ENCODE data around the gene MTRF1L. TPM values are rescaled to one million over a fixed set of nuclear protein-coding genes. Genes with fewer than 3 reads are reported as not detected.
A peak's percentile ranks its signal among the peaks of the same experiment; 100 is the strongest.

MTRF1L gene
- total and polyA plus RNA-seq, 2 donors: 10.0 to 11.5 TPM

- Histone ChIP-seq H3K9me3 (ENCODE audit: control insufficient read depth in 2 of 2, insufficient read depth in 1 of 2, low read length in 1 of 2) (no peaks in the 10 kb centered on the region), H3K27me3 (ENCODE audit: control insufficient read depth in 2 of 2, insufficient read depth in 1 of 2, low read length in 1 of 2) (no peaks in the 10 kb centered on the region), H3K4me3 (ENCODE audit: low read length in 2 of 2) (no peak overlapping the region), H3K27ac (ENCODE audit: low read depth in 1 of 2, low read length in 1 of 2) (no peak overlapping the region), H3K36me3 (ENCODE audit: control insufficient read depth in 2 of 2, insufficient read depth in 2 of 2, low read length in 1 of 2) (no peaks in the 10 kb centered on the region), H3K4me1 (ENCODE audit: control insufficient read depth in 2 of 2, insufficient read depth in 2 of 2, low read length in 2 of 2) (no peaks in the 10 kb centered on the region)
- 96% methylated on average over 9 of the region's 9 CpGs for WGBS
- no peak for DNase-seq (ENCODE audit: low read depth in 6 of 9, low spot score in 9 of 9)
Observed at GRCh38 chr6:153034139-153034538, 31.6 kb upstream of the MTRF1L start.

- Histone ChIP-seq H3K36me3 (ENCODE audit: control insufficient read depth in 2 of 2, insufficient read depth in 2 of 2, low read length in 1 of 2) (no peaks in the 10 kb centered on the region), H3K4me3 (ENCODE audit: low read length in 2 of 2) (no peak overlapping the region), H3K27me3 (ENCODE audit: control insufficient read depth in 2 of 2, insufficient read depth in 1 of 2, low read length in 1 of 2) (no peaks in the 10 kb centered on the region), H3K9me3 (ENCODE audit: control insufficient read depth in 2 of 2, insufficient read depth in 1 of 2, low read length in 1 of 2) (no peaks in the 10 kb centered on the region), H3K4me1 (ENCODE audit: control insufficient read depth in 2 of 2, insufficient read depth in 2 of 2, low read length in 2 of 2) (no peaks in the 10 kb centered on the region), H3K27ac (ENCODE audit: low read depth in 1 of 2, low read length in 1 of 2) (no peak overlapping the region)
- DNase-seq (ENCODE audit: low read depth in 6 of 9, low spot score in 9 of 9): peak in 1 of 9 donors; percentile 28
- WGBS: 80% methylated on average over 9 of the region's 9 CpGs
Observed at GRCh38 chr6:153032255-153032882, 29.9 kb upstream of the MTRF1L start.

- 55% methylated on average over 1 of the region's 1 CpG for WGBS
- H3K4me3 ChIP-seq (ENCODE audit: low read length in 2 of 2): no peak overlapping the region
- no peaks in the 10 kb centered on the region for H3K27me3 ChIP-seq (ENCODE audit: control insufficient read depth in 2 of 2, insufficient read depth in 1 of 2, low read length in 1 of 2)
- H3K36me3 ChIP-seq (ENCODE audit: control insufficient read depth in 2 of 2, insufficient read depth in 2 of 2, low read length in 1 of 2): no peaks in the 10 kb centered on the region
- no peaks in the 10 kb centered on the region for H3K4me1 ChIP-seq (ENCODE audit: control insufficient read depth in 2 of 2, insufficient read depth in 2 of 2, low read length in 2 of 2)
- no peak for DNase-seq (ENCODE audit: low read depth in 6 of 9, low spot score in 9 of 9)
- H3K27ac ChIP-seq (ENCODE audit: low read depth in 1 of 2, low read length in 1 of 2): no peak overlapping the region
- H3K9me3 ChIP-seq (ENCODE audit: control insufficient read depth in 2 of 2, insufficient read depth in 1 of 2, low read length in 1 of 2): no peaks in the 10 kb centered on the region
Observed at GRCh38 chr6:153031335-153031955, 28.9 kb upstream of the MTRF1L start.

GRCh38 chr6:153028963-153029362, 26.5 kb upstream of the MTRF1L start:
- WGBS: 81% methylated on average over 4 of the region's 4 CpGs
- Histone ChIP-seq H3K27me3 (ENCODE audit: control insufficient read depth in 2 of 2, insufficient read depth in 1 of 2, low read length in 1 of 2) (no peaks in the 10 kb centered on the region), H3K27ac (ENCODE audit: low read depth in 1 of 2, low read length in 1 of 2) (no peak overlapping the region), H3K4me3 (ENCODE audit: low read length in 2 of 2) (no peak overlapping the region), H3K4me1 (ENCODE audit: control insufficient read depth in 2 of 2, insufficient read depth in 2 of 2, low read length in 2 of 2) (peaks cover 0 to 3% of the 10 kb centered on the region in 2 donors), H3K36me3 (ENCODE audit: control insufficient read depth in 2 of 2, insufficient read depth in 2 of 2, low read length in 1 of 2) (no peaks in the 10 kb centered on the region), H3K9me3 (ENCODE audit: control insufficient read depth in 2 of 2, insufficient read depth in 1 of 2, low read length in 1 of 2) (no peaks in the 10 kb centered on the region)
- no peak for DNase-seq (ENCODE audit: low read depth in 6 of 9, low spot score in 9 of 9)

- no peaks in the 10 kb centered on the region for H3K9me3 ChIP-seq (ENCODE audit: control insufficient read depth in 2 of 2, insufficient read depth in 1 of 2, low read length in 1 of 2)
- H3K4me3 ChIP-seq (ENCODE audit: low read length in 2 of 2): no peak overlapping the region
- no peak overlapping the region for H3K27ac ChIP-seq (ENCODE audit: low read depth in 1 of 2, low read length in 1 of 2)
- WGBS: 98% methylated on average over 2 of the region's 2 CpGs
- H3K4me1 ChIP-seq (ENCODE audit: control insufficient read depth in 2 of 2, insufficient read depth in 2 of 2, low read length in 2 of 2): peaks cover 0 to 3% of the 10 kb centered on the region in 2 donors
- no peaks in the 10 kb centered on the region for H3K36me3 ChIP-seq (ENCODE audit: control insufficient read depth in 2 of 2, insufficient read depth in 2 of 2, low read length in 1 of 2)
- DNase-seq (ENCODE audit: low read depth in 6 of 9, low spot score in 9 of 9): no peak
- H3K27me3 ChIP-seq (ENCODE audit: control insufficient read depth in 2 of 2, insufficient read depth in 1 of 2, low read length in 1 of 2): no peaks in the 10 kb centered on the region
Observed at GRCh38 chr6:153028286-153028685, 25.8 kb upstream of the MTRF1L start.

- H3K4me1 ChIP-seq (ENCODE audit: control insufficient read depth in 2 of 2, insufficient read depth in 2 of 2, low read length in 2 of 2): peaks cover 0 to 3% of the 10 kb centered on the region in 2 donors
- no peak overlapping the region for H3K4me3 ChIP-seq (ENCODE audit: low read length in 2 of 2)
- H3K27me3 ChIP-seq (ENCODE audit: control insufficient read depth in 2 of 2, insufficient read depth in 1 of 2, low read length in 1 of 2): no peaks in the 10 kb centered on the region
- WGBS: 88% methylated on average over 4 of the region's 4 CpGs
- no peaks in the 10 kb centered on the region for H3K36me3 ChIP-seq (ENCODE audit: control insufficient read depth in 2 of 2, insufficient read depth in 2 of 2, low read length in 1 of 2)
- no peaks in the 10 kb centered on the region for H3K9me3 ChIP-seq (ENCODE audit: control insufficient read depth in 2 of 2, insufficient read depth in 1 of 2, low read length in 1 of 2)
- no peak overlapping the region for H3K27ac ChIP-seq (ENCODE audit: low read depth in 1 of 2, low read length in 1 of 2)
- DNase-seq (ENCODE audit: low read depth in 6 of 9, low spot score in 9 of 9): no peak
Observed at GRCh38 chr6:153027480-153027879, 25.0 kb upstream of the MTRF1L start.

GRCh38 chr6:153024709-153025017, 22.2 kb upstream of the MTRF1L start:
- peaks cover 0 to 3% of the 10 kb centered on the region in 2 donors for H3K4me1 ChIP-seq (ENCODE audit: control insufficient read depth in 2 of 2, insufficient read depth in 2 of 2, low read length in 2 of 2)
- no peaks in the 10 kb centered on the region for H3K27me3 ChIP-seq (ENCODE audit: control insufficient read depth in 2 of 2, insufficient read depth in 1 of 2, low read length in 1 of 2)
- no peak overlapping the region for H3K4me3 ChIP-seq (ENCODE audit: low read length in 2 of 2)
- 7% methylated on average over 1 of the region's 1 CpG for WGBS
- H3K27ac ChIP-seq (ENCODE audit: low read depth in 1 of 2, low read length in 1 of 2): no peak overlapping the region
- no peaks in the 10 kb centered on the region for H3K9me3 ChIP-seq (ENCODE audit: control insufficient read depth in 2 of 2, insufficient read depth in 1 of 2, low read length in 1 of 2)
- H3K36me3 ChIP-seq (ENCODE audit: control insufficient read depth in 2 of 2, insufficient read depth in 2 of 2, low read length in 1 of 2): no peaks in the 10 kb centered on the region
- no peak for DNase-seq (ENCODE audit: low read depth in 6 of 9, low spot score in 9 of 9)

GRCh38 chr6:153023977-153024708, 21.6 kb upstream of the MTRF1L start:
- WGBS: 45% methylated on average over 6 of the region's 6 CpGs
- peaks cover 0 to 3% of the 10 kb centered on the region in 2 donors for H3K4me1 ChIP-seq (ENCODE audit: control insufficient read depth in 2 of 2, insufficient read depth in 2 of 2, low read length in 2 of 2)

GRCh38 chr6:153018355-153018754, 15.8 kb upstream of the MTRF1L start:
- Histone ChIP-seq H3K9me3 (ENCODE audit: control insufficient read depth in 2 of 2, insufficient read depth in 1 of 2, low read length in 1 of 2) (no peaks in the 10 kb centered on the region), H3K27me3 (ENCODE audit: control insufficient read depth in 2 of 2, insufficient read depth in 1 of 2, low read length in 1 of 2) (no peaks in the 10 kb centered on the region), H3K4me3 (ENCODE audit: low read length in 2 of 2) (no peak overlapping the region), H3K27ac (ENCODE audit: low read depth in 1 of 2, low read length in 1 of 2) (no peak overlapping the region), H3K4me1 (ENCODE audit: control insufficient read depth in 2 of 2, insufficient read depth in 2 of 2, low read length in 2 of 2) (no peaks in the 10 kb centered on the region), H3K36me3 (ENCODE audit: control insufficient read depth in 2 of 2, insufficient read depth in 2 of 2, low read length in 1 of 2) (no peaks in the 10 kb centered on the region)
- no peak for DNase-seq (ENCODE audit: low read depth in 6 of 9, low spot score in 9 of 9)
- 98% methylated on average over 3 of the region's 3 CpGs for WGBS

More at GRCh38 chr6:153023977-153024708, 21.6 kb upstream of the MTRF1L start:
- Histone ChIP-seq H3K4me3 (ENCODE audit: low read length in 2 of 2) (no peak overlapping the region), H3K27me3 (ENCODE audit: control insufficient read depth in 2 of 2, insufficient read depth in 1 of 2, low read length in 1 of 2) (no peaks in the 10 kb centered on the region), H3K27ac (ENCODE audit: low read depth in 1 of 2, low read length in 1 of 2) (no peak overlapping the region), H3K9me3 (ENCODE audit: control insufficient read depth in 2 of 2, insufficient read depth in 1 of 2, low read length in 1 of 2) (no peaks in the 10 kb centered on the region), H3K36me3 (ENCODE audit: control insufficient read depth in 2 of 2, insufficient read depth in 2 of 2, low read length in 1 of 2) (no peaks in the 10 kb centered on the region)
- peak in 8 of 9 donors; percentile 29 to 75 (median 48) for DNase-seq (ENCODE audit: low read depth in 6 of 9, low spot score in 9 of 9)

All from thymus (tissue), 11 donors.